ENCODE results near the gene ADGRV1.
A peak's percentile ranks its signal among the peaks of the same experiment; 100 is the strongest.

ADGRV1 gene

DNA sequence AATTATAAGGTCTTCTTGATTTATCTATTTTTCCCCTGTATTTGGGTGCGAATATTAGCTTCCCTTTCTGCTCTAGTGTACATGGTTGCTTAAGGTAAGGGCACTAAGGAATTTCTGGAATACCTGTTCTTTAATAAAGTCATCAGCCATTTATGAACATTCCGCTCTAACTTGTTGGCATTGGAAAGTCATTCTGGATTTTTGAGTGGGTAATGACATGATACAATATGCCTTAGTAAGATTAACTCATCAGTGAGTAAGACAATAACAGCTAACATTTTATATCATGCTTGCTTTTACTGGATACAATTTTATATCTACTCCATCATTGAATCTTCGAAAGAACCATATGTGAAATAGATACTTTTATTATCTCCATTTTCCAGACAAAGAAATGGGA is 628.4 kb downstream of the ADGRV1 start:
- DNase-seq: no peak

DNA sequence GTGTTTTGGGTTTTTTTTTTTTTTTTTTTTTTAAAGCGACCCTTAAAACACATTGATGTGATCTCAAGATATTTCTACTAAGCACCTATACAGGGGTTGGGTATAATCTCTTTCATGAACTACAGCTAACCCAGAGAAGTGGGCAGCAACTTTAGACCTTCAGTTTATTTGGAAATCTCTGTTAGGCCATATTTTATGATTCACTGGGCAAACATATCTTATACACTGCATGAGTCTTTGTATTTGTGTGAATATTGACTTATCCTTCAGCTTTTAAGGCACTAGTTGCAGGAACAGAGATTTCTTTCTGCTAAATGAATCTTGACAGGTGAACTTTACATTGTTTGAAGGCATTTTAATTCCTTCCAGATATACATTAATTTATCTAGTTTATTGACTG is 630.2 kb downstream of the ADGRV1 start:
- DNase-seq: no peak

DNA sequence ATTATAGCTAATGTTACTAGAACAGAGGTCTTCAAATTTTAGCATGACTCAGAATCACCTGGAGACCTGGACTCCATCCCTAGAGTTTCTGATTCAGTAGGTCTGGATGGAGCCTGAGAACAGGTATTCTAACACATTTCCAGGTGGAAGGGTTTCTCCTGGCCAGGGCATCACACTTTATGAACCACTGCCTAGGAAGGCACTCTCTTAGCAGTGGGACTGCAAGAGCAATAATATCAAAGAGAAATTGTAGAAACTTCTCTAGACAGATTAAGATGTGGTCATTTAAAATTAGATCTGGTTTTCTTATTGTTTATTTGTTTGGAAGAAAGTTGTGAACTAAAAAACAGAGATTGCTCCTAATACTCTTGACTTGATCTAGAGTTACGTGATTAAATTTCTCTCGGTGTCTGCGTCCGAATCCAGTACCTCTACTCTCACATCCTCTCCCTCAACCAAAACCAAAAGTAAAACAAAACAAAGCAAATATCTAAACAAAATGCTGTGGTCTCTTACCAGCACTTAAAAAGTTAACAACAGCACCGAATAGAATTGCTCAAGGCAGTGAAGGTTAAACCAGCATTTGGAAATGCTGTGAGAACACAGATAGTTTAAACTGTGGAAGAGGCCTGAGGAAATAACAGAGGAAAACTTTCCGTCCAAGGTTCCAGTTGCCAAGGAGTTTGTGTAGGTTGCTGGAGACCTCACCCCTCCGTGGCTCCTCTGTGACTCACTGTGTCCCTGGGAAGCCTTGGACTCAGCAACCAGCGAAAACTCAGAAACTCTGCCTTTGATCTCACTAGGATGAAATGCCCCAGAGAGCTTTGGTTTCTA is 631.1 kb downstream of the ADGRV1 start:
- peak; percentile 13 for DNase-seq

DNA sequence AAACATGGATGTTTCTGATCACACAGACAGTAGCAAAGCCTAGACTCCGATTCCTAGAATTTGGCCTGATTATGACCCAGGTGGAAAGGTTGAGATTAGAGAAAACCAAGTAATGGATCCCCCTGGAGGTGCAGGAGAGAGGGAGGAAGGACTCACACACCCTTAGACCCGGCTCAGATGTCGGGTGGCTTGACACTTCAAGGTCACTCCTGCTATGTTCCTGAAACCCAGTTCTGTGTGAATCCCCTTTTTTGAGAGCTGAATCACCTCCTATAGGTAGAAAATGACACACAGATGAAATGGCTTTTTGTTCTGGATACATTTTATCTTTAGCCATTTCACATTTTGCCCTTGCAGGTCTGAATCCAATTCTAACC is 631.7 kb downstream of the ADGRV1 start:
- no peak for DNase-seq

DNA sequence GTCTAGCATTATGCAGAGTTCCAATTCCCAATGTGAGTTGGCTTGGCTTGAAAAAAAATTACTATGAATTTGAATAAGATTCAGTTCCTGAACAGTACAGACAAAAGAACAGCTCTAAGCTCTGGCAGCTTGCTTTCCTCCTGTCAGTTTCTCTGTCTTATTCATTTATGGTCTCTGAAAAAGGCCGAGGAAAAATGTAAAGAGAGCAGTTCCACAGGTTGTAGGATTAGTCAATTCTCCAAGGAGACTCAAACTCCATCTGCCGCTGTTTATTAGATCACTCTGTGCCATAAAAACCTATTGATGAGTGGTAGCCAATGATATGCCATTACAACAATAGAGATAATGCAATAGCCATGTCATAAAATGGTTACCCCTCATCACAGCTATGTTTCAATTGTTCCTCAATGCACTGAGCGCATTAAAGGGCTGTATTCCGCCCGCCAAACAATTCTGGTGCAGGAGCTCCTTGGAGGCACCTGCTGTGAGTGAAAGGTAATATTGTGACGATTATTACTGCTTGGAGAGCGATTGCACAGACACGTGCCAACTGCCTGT is 636.3 kb downstream of the ADGRV1 start:
- DNase-seq: no peak

DNA sequence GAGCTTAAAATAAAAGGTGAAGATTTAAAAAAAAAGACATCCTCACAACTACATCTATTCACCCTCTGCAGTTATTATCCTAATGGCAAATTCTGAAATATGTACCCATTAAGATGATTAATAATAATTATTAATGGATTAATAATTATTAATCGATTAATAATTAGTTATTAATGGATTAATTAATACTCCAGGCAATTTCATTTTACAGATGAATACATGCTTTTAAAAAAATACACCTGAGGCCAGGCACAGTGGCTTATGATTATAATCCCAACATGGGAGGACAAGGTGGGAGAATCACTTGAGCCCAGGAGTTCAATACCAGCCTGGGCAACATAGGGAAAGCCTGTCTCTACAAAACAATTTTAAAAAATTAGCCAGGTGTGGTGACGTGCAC is 642.1 kb downstream of the ADGRV1 start:
- DNase-seq: no peak

DNA sequence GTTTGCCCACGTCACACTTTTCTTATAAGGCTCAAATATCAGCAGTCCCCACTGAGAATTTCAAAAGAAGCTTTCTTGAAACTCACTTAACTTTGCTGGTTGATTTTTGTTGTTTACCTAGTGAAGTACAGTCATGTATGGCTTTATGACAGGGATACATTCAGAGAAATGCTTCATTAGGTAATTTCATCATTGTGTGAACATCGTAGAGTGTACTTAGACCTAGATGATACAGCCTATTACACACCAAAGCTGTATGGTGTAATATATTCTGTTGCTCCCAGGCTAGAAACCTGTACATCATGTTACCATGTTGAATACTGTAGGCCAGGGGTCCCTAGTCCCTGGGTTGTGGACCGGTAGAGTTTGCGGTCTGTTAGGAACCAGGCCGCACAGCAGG is 647.5 kb downstream of the ADGRV1 start:
- no peak for DNase-seq

DNA sequence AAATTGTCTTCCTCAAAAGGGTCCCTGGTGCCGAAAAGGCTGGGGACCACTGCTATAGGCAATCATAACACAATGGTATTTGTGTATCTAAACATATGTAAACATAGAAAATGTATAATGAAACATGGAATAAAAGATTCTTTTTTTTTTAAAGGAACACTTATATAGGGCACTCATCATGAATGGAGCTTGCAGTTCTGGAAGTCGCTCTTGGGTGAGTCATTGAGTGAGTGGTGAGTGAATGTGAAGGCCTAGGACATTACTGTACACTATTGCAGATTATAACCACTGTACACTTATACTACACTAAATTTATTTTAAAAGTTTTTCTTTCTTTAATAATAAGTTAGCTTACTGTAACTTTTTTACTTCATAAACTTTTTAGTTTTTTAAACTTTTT is 648.1 kb downstream of the ADGRV1 start:
- no peak for DNase-seq

DNA sequence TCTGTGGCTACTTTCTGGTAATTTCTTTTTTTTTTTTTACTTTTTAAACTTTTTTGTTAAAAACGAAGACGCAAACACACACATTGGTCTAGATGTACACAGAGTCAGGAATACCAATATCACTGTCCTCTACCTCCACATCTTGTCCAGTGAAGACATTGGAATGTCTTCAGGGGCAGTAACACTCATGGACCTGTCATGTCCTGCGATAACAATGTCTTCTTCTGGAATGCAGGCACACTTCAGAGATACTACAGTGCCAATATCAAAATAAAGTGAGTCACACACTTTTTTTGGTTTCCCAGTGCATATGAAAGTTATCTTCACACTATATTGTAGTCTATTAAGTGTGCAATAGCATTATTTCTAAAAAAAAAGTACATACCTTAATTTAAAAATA is 648.7 kb downstream of the ADGRV1 start:
- DNase-seq: no peak

DNA sequence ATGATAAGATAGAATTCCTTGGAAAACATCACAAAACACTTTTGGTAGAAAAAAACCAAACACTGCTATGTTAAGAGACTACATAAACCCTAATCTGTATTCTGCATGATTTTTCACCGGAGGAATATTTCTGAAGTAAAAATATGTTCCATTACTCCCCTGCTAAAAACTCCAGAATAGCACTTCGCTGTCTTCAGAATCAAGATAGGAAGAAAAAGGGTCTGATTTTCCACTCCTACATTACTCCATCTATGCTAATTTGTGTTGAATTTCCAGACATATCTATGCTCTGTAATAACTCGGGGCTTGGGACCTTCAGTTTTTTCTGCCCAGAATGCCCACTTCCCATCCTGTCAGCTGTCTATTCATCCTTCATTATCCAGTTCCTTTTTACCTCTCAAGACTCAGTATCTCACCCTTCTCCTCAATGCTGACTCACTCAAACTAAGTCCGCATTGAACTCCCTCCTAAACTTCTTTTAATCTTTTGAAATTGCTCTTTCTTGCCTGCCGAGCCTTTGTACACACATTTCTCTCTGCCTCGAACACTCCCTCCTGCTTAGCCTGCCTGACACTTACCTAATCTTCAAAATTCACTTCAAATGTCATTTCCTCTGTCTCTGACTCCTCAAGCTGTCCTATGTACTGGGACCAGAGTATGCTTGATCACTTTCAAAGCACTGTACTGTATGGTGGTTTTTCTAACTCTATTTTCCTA is 653.6 kb downstream of the ADGRV1 start:
- no peak for DNase-seq

DNA sequence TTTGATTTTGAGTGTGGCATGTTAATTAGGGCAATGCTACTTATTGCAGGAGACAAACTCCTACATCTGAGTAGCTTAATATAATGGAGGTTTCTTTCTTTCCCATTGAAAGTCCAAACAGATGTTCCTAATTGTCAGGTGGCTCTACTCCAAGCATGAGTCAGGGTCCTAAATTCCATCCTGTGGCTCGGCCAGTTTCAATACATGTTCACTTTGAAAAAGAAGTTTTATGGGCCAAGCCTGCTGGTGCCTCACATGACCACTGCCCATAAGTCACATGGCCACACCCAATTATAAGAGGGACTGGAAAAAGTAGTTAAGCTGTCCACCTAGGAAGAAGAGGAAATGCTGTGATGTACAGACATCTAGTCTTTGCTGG is 654.1 kb downstream of the ADGRV1 start:
- no peak for DNase-seq
